HepG2 (cell line): Measurements from ENCODE around the gene ECHDC1. TPM values are rescaled to one million over a fixed set of nuclear protein-coding genes. Genes with fewer than 3 reads are reported as not detected.

Source experiments
- SOX13 ChIP-seq, 3 experiments: fragments of 450-650 bp in 1 of 3; sonication (generic) in 1 of 3; formaldehyde crosslinking in 1 of 3; IDR thresholded peaks in 2 of 3; conservative IDR thresholded peaks in 1 of 3; 2 replicates each; pipeline versions ENCODE4 v1.5.0 to v1.6.1; 2016 to 2020; ENCODE audit warnings: antibody characterized with exemption in 1 of 3, mild to moderate bottlenecking in 1 of 3, missing compliant biosample characterization in 1 of 3, missing genetic modification reagents in 1 of 3, moderate library complexity in 1 of 3
- STAT6 ChIP-seq: sonication (generic); formaldehyde crosslinking; IDR thresholded peaks from 2 replicates; pipeline ENCODE4 v1.4.0; 2020; ENCODE audit warnings: missing genetic modification reagents, mild to moderate bottlenecking, borderline replicate concordance
- ZFP91 ChIP-seq: sonication (generic); formaldehyde crosslinking; IDR thresholded peaks from 2 replicates; pipeline ENCODE4 v1.9.0; 2022; ENCODE audit warnings: missing genetic modification reagents, mild to moderate bottlenecking, borderline replicate concordance
- ZNF333 ChIP-seq: sonication (generic); formaldehyde crosslinking; IDR thresholded peaks from 2 replicates; pipeline ENCODE4 v1.4.0; 2020; ENCODE audit warnings: mild to moderate bottlenecking, missing genetic modification reagents, borderline replicate concordance
- ZNF407 ChIP-seq: sonication (generic); formaldehyde crosslinking; IDR thresholded peaks from one replicate; pipeline ENCODE4 v1.5.1; 2020; ENCODE audit warnings: mild to moderate bottlenecking, missing genetic modification reagents; ENCODE audit errors: not compliant biosample characterization
- ZNF552 ChIP-seq: sonication (generic); formaldehyde crosslinking; IDR thresholded peaks from 2 replicates; pipeline ENCODE4 v1.9.0; 2022; ENCODE audit warnings: missing genetic modification reagents, mild to moderate bottlenecking, borderline replicate concordance
- polyA plus RNA-seq, 8 experiments: library from polyadenylated mRNA; depleted of rRNA in 3 of 8; stranded (reverse) in 7 of 8; unstranded in 1 of 8; fragments of >200 nt; fragmentation: Illumina TruSeq in 4 of 8; extraction: Trizol in 4 of 8; gene quantifications; 2 replicates each; pipeline versions ENCODE4 v1.2.1 to v1.2.3, GENCODE V29; 2011 to 2016; ENCODE audit warnings: low read depth in 4 of 8, missing spikeins in 1 of 8, mixed read lengths in 1 of 8; ENCODE audit not compliant: insufficient read depth in 1 of 8
- total RNA-seq, 5 experiments: library from RNA; depleted of rRNA; stranded (reverse); fragments of >200 nt; fragmentation: Illumina TruSeq; extraction: Trizol; gene quantifications; 2 replicates each; pipeline ENCODE4 v1.2.3, GENCODE V29; 2016; ENCODE audit warnings: low read depth in 1 of 5

ECHDC1 gene
- total and polyA plus RNA-seq, 2 of the 13 experiments (the other 11 are each of a cell fraction or from before 2014, with no cell fraction given) = 32.8 to 98.1 TPM

- no peak for TF ChIP-seq ZNF407 (CRISPR knock-in tag)
- TF ChIP-seq ZNF333 (CRISPR knock-in tag) = no peak
- no peak for TF ChIP-seq SOX13 (IDR thresholded peaks at IDR 0.05)
- no peak for TF ChIP-seq SOX13 (CRISPR knock-in tag; conservative IDR thresholded peaks at IDR 0.05 in 1 of 2, IDR thresholded peaks at IDR 0.05 in 1 of 2)
- no peak for TF ChIP-seq STAT6 (CRISPR knock-in tag)
- TF ChIP-seq ZNF552 (CRISPR knock-in tag) = no peak
- no peak for TF ChIP-seq ZFP91 (CRISPR knock-in tag)
Measured at GRCh38 chr6:127365874-127366273, 22.5 kb upstream of the ECHDC1 start (continued).
